H1 (cell line): ENCODE data around the gene R3HDM2. TPM values are rescaled to one million over a fixed set of nuclear protein-coding genes. Genes with fewer than 3 reads are reported as not detected.

Source experiments
- CTCF ChIA-PET: fragments of 300-600 bp; sonication (Branson Sonifier 250); formaldehyde crosslinking; loops from one replicate; lab custom pipeline; 2021; ENCODE audit not compliant: partially characterized antibody; lab: Charles Lee
- POLR2A ChIA-PET: fragments of 300-600 bp; sonication (Branson Sonifier 250); formaldehyde crosslinking; loops from one replicate; lab custom pipeline; 2021; ENCODE audit warnings: inconsistent platforms; ENCODE audit not compliant: partially characterized antibody; lab: Charles Lee
- DNase-seq, 2 experiments: peaks; one replicate each; pipeline versions ENCODE4 v3.0.0 to v3.0.0-alpha.2; 2010 to 2022; ENCODE audit warnings: low spot score in 2 of 2, low read depth in 1 of 2, mixed read lengths in 1 of 2
- FAIRE-seq: peaks from 2 replicates; lab custom pipeline; 2011; peaks lifted over from hg19 to GRCh38; lab: Jason Lieb, UNC
- H2AFZ ChIP-seq: 2 replicates; pipeline ENCODE4 v1.8.1; 2012; ENCODE audit warnings: low read length, inconsistent platforms
- H2AK5ac ChIP-seq: 2 replicates; pipeline ENCODE4 v1.6.1; 2013; ENCODE audit warnings: low read depth, low read length
- H2BK120ac ChIP-seq: replicated peaks from 2 replicates; pipeline ENCODE3; 2013; ENCODE audit warnings: low read depth, low read length, inconsistent platforms
- H2BK12ac ChIP-seq: 2 replicates; pipeline ENCODE4 v1.6.1; 2013; ENCODE audit warnings: low read depth, low read length
- H2BK15ac ChIP-seq: 2 replicates; pipeline ENCODE4 v1.6.1; 2013; ENCODE audit warnings: low read length
- H2BK20ac ChIP-seq: 2 replicates; pipeline ENCODE4 v1.6.1; 2013; ENCODE audit warnings: low read length
- H2BK5ac ChIP-seq: 2 replicates; pipeline ENCODE4 v1.6.1; 2013; ENCODE audit warnings: low read depth, low read length
- H3K14ac ChIP-seq: 2 replicates; pipeline ENCODE4 v1.6.1; 2013; ENCODE audit warnings: inconsistent platforms; ENCODE audit not compliant: insufficient read length
- H3K18ac ChIP-seq: 2 replicates; pipeline ENCODE4 v1.6.1; 2013; ENCODE audit warnings: low read length; ENCODE audit errors: extremely low read depth
- H3K23ac ChIP-seq: 2 replicates; pipeline ENCODE4 v1.6.1; 2013; ENCODE audit warnings: inconsistent platforms; ENCODE audit not compliant: insufficient read length
- H3K23me2 ChIP-seq: 2 replicates; pipeline ENCODE4 v1.6.1; 2013; ENCODE audit warnings: low read depth, low read length
- H3K27ac ChIP-seq: 2 replicates; pipeline ENCODE4 v1.6.1; 2011; ENCODE audit warnings: low read depth, low read length, inconsistent platforms
- H3K27me3 ChIP-seq, 4 experiments: replicated peaks in 1 of 4; 1 replicate in 1 of 4; 2 replicates in 3 of 4; pipeline versions ENCODE4 v1.6.1 to v1.8.1; 2011 to 2013; ENCODE audit warnings: low read length in 3 of 4, mild to moderate bottlenecking in 3 of 4, inconsistent platforms in 2 of 4, mixed read lengths in 2 of 4, moderate library complexity in 1 of 4; ENCODE audit not compliant: control insufficient read depth in 3 of 4, insufficient read depth in 3 of 4; ENCODE audit errors: extremely low read depth in 1 of 4
- H3K36me3 ChIP-seq, 4 experiments: 2 replicates each; pipeline versions ENCODE4 v1.6.1 to v1.8.1; 2011 to 2013; ENCODE audit warnings: mild to moderate bottlenecking in 4 of 4, low read length in 3 of 4, moderate library complexity in 2 of 4, control low read depth in 1 of 4, inconsistent platforms in 1 of 4; ENCODE audit not compliant: insufficient read depth in 4 of 4, control insufficient read depth in 2 of 4
- H3K4ac ChIP-seq: replicated peaks from 2 replicates; pipeline ENCODE3; 2013; ENCODE audit warnings: low read length, low read depth, mixed read lengths, inconsistent platforms; ENCODE audit not compliant: insufficient read length
- H3K4me1 ChIP-seq, 4 experiments: replicated peaks in 1 of 4; 1 replicate in 1 of 4; 2 replicates in 3 of 4; pipeline versions ENCODE4 v1.6.1 to v1.8.1; 2011 to 2013; ENCODE audit warnings: low read length in 3 of 4, inconsistent platforms in 2 of 4, mixed read lengths in 1 of 4; ENCODE audit not compliant: insufficient read depth in 4 of 4, control insufficient read depth in 3 of 4
- H3K4me2 ChIP-seq, 2 experiments: 2 replicates each; pipeline versions ENCODE4 v1.6.1 to v1.8.1; 2011 to 2013; ENCODE audit warnings: low read depth in 2 of 2, low read length in 2 of 2, control low read depth in 1 of 2, inconsistent platforms in 1 of 2, mild to moderate bottlenecking in 1 of 2; ENCODE audit not compliant: insufficient read depth in 1 of 2
- H3K4me3 ChIP-seq, 4 experiments: fragments of 200-600, 300-600 bp in 1 of 4; sonication (generic), shearing (Covaris generic), sonication (Bioruptor Twin) in 1 of 4; 2 replicates each; pipeline versions ENCODE4 v1.5.1 to v1.8.1; 2011 to 2016; ENCODE audit warnings: low read length in 4 of 4, low read depth in 3 of 4, control low read depth in 2 of 4, inconsistent platforms in 2 of 4, mild to moderate bottlenecking in 2 of 4, mixed read lengths in 1 of 4, moderate library complexity in 1 of 4; ENCODE audit not compliant: insufficient read depth in 2 of 4; ENCODE audit errors: extremely low read depth in 1 of 4
- H3K56ac ChIP-seq: replicated peaks from 2 replicates; pipeline ENCODE3; 2013; ENCODE audit warnings: low read depth, mild to moderate bottlenecking, mixed read lengths, low read length, inconsistent platforms; ENCODE audit not compliant: insufficient read length
- H3K79me1 ChIP-seq: 2 replicates; pipeline ENCODE4 v1.6.1; 2013; ENCODE audit warnings: low read depth, low read length, control low read depth
- H3K79me2 ChIP-seq, 2 experiments: 2 replicates each; pipeline versions ENCODE4 v1.6.1 to v1.8.1; 2012 to 2013; ENCODE audit warnings: low read length in 2 of 2, mild to moderate bottlenecking in 2 of 2, inconsistent platforms in 1 of 2; ENCODE audit not compliant: insufficient read depth in 2 of 2, control insufficient read depth in 1 of 2
- H3K9ac ChIP-seq, 4 experiments: replicated peaks in 1 of 4; 1 replicate in 1 of 4; 2 replicates in 3 of 4; pipeline versions ENCODE4 v1.6.1 to v1.8.1; 2011 to 2013; ENCODE audit warnings: low read depth in 3 of 4, low read length in 3 of 4, control low read depth in 2 of 4, mild to moderate bottlenecking in 2 of 4, moderate library complexity in 2 of 4, inconsistent platforms in 1 of 4; ENCODE audit errors: extremely low read depth in 1 of 4
- H3K9me3 ChIP-seq, 2 experiments: 2 replicates each; pipeline versions ENCODE4 v1.6.1 to v1.8.1; 2012 to 2013; ENCODE audit warnings: mild to moderate bottlenecking in 2 of 2, moderate library complexity in 2 of 2, control low read depth in 1 of 2, inconsistent platforms in 1 of 2, low read depth in 1 of 2, low read length in 1 of 2, mixed read lengths in 1 of 2; ENCODE audit not compliant: insufficient read depth in 2 of 2
- H4K20me1 ChIP-seq, 2 experiments: replicated peaks in 1 of 2; 2 replicates each; pipeline versions ENCODE3 to v1.8.1; 2011 to 2013; ENCODE audit warnings: inconsistent platforms in 2 of 2, low read length in 2 of 2, mild to moderate bottlenecking in 1 of 2; ENCODE audit not compliant: insufficient read depth in 2 of 2, control insufficient read depth in 1 of 2
- H4K5ac ChIP-seq: 2 replicates; pipeline ENCODE4 v1.6.1; 2013; ENCODE audit warnings: low read length, low read depth, mixed read lengths, inconsistent platforms; ENCODE audit not compliant: insufficient read length
- H4K8ac ChIP-seq: 2 replicates; pipeline ENCODE4 v1.8.0; 2013; ENCODE audit warnings: mild to moderate bottlenecking, moderate library complexity, low read length, inconsistent platforms; ENCODE audit not compliant: insufficient read depth; ENCODE audit errors: extremely low read depth
- H4K91ac ChIP-seq: replicated peaks from 2 replicates; pipeline ENCODE3; 2013; ENCODE audit warnings: low read length, mixed read lengths, inconsistent platforms; ENCODE audit not compliant: insufficient read length
- BACH1 ChIP-seq: IDR thresholded peaks from 2 replicates; pipeline ENCODE4 v1.6.1; 2012; ENCODE audit warnings: low read length, improper control_type of control experiment
- BCL11A ChIP-seq, 2 experiments: IDR thresholded peaks; one replicate each; pipeline ENCODE4 v1.6.1; 2011; ENCODE audit warnings: low read depth in 2 of 2, low read length in 2 of 2, mild to moderate bottlenecking in 2 of 2
- JUN ChIP-seq: IDR thresholded peaks from 2 replicates; pipeline ENCODE4 v1.6.1; 2011; ENCODE audit warnings: low read depth, mild to moderate bottlenecking, improper control_type of control experiment, low read length
- NRF1 ChIP-seq: IDR thresholded peaks from 2 replicates; pipeline ENCODE4 v1.6.1; 2011; ENCODE audit warnings: mild to moderate bottlenecking, low read depth, low read length, improper control_type of control experiment
- SIN3A ChIP-seq, 2 experiments: IDR thresholded peaks in 1 of 2; conservative IDR thresholded peaks in 1 of 2; 2 replicates each; pipeline ENCODE4 v1.6.1; 2011 to 2012; ENCODE audit warnings: low read length in 2 of 2, improper control_type of control experiment in 1 of 2, low read depth in 1 of 2, mild to moderate bottlenecking in 1 of 2
- SIRT6 ChIP-seq: IDR thresholded peaks from one replicate; pipeline ENCODE4 v1.7.1; 2012; ENCODE audit warnings: low read length, inconsistent platforms
- TBP ChIP-seq: IDR thresholded peaks from 2 replicates; pipeline ENCODE4 v1.6.1; 2011; ENCODE audit warnings: low read depth, low read length, improper control_type of control experiment
- ZNF274 ChIP-seq: IDR thresholded peaks from 2 replicates; pipeline ENCODE4 v1.7.0; 2012; ENCODE audit warnings: low read length, borderline replicate concordance; ENCODE audit errors: extremely low read depth
- WGBS, 2 experiments: shearing (Covaris generic) in 1 of 2; methylation state at CpG; one replicate each; pipeline versions ENCODE4 v1.1.6 to v1.1.7; 2013 to 2015; ENCODE audit warnings: low lambda C conversion rate in 2 of 2, mixed read lengths in 2 of 2, inconsistent platforms in 1 of 2, low coverage in 1 of 2, missing lambda C conversion rate in 1 of 2; ENCODE audit not compliant: insufficient replicate concordance in 2 of 2, insufficient coverage in 1 of 2, insufficient read length in 1 of 2; ENCODE audit errors: extremely low coverage in 1 of 2, missing lambda C conversion rate in 1 of 2; 5-methylcytosine and 5-hydroxymethylcytosine counted together
- polyA plus RNA-seq, 7 experiments: library from polyadenylated mRNA; depleted of rRNA in 3 of 7; stranded (reverse) in 5 of 7; unstranded in 2 of 7; fragments of >200 nt in 5 of 7; fragments of 200-250 nt in 2 of 7; gene quantifications; 1 replicate in 5 of 7; 2 replicates in 1 of 7; 4 replicates in 1 of 7; pipeline versions ENCODE4 v1.2.1 to v1.2.3, GENCODE V29; 2011 to 2013; ENCODE audit warnings: missing spikeins in 2 of 7, mixed read lengths in 2 of 7
- total RNA-seq: library from RNA; stranded (reverse); fragmentation: NEBNext Ultra II Directional; extraction: Animal tissue kit (Norgen Biotek cat#: 25700); gene quantifications from 2 replicates; pipeline ENCODE4 v1.2.1, GENCODE V29; 2021
- TF ChIP-seq, protein P1 (sequence below): IDR thresholded peaks from 2 replicates; pipeline ENCODE4 v1.6.1; 2012; ENCODE audit warnings: inconsistent platforms

The R3HDM2 gene
- total and polyA plus RNA-seq, 2 of the 8 experiments (the other 6 are each of a cell fraction or from before 2014, with no cell fraction given): 25.6 to 27.0 TPM

DNA sequence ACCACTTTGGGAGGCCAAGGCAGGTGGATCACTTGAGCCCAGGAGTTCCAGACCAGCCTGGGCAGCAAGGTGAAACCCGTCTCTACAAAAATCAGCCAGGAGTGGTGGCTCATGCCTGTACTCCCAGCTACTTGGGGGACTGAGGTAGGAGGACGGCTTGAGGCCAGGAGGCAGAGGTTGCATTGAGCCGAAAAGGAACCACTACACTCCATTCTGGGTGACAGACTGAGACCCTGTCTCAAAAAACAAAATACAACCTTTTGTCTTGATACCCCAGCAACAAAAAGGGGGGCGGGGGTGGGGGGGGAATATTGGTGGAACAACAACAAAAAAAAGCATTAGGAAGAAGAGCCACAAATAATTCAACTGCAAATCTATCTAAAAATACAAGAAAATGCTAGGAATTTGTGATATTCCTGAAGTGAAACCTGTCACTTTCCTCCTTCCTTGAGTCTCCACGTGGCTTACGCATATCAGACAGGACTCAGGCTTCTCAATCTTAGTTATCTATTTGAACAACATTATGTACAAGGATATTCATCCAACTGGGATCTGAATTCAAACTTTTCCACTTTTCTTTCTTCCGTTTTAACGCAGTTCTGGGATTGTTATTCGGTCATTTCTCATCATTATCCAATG is 1.3 kb downstream of the R3HDM2 start:
- no peak for DNase-seq
- CTCF ChIA-PET: interaction anchor here (0.9 to 2.9 kb wide), 8 partner anchors 13 to 86 kb away, joined by 3 to 16 read pairs (median 3); no protein-coding TSS in a partner anchor
- no peak for FAIRE-seq

More for the DNA sequence above, 1.3 kb downstream of the R3HDM2 start:
- Histone ChIP-seq H3K9ac (peak overlapping the region; percentile 46 to 97 (median 56); a peak in 4 of 7 replicates), H4K91ac (no peak overlapping the region), H3K18ac (no peak overlapping the region), H3K27ac (0 out of 2 replicates have a peak overlapping the region, but pooled peaks have one; percentile 81), H3K4me3 (peak overlapping the region; percentile 55 to 73 (median 70)), H2AFZ (no peak overlapping the region), H3K23ac (no peak overlapping the region), H3K79me2 (peaks cover 0 to 14% of the 10 kb centered on the region in 2 experiments; a peak in 2 of 4 replicates), H2AK5ac (peak overlapping the region; percentile 94), H3K79me1 (peaks cover 3% of the 10 kb centered on the region), H4K5ac (no peak overlapping the region), H3K27me3 (no peaks in the 10 kb centered on the region), H2BK12ac (peak overlapping the region; percentile 83; the same call in 1 of the 2 replicates), H2BK20ac (no peak overlapping the region), H2BK15ac (peak overlapping the region; percentile 67; the same call in 1 of the 2 replicates), H3K4me1 (peaks cover 0 to 5% (median 2%) of the 10 kb centered on the region in 4 experiments; a peak in 5 of 7 replicates), H2BK5ac (0 out of 2 replicates have a peak overlapping the region, but pooled peaks have one; percentile 40), H3K14ac (no peak overlapping the region), H2BK120ac (no peak overlapping the region), H3K56ac (no peak overlapping the region), H4K8ac (no peak overlapping the region), H3K4ac (no peak overlapping the region), H3K4me2 (peak overlapping the region; percentile 59 to 91), H4K20me1 (peaks cover 0 to 1% of the 10 kb centered on the region in 2 experiments), H3K23me2 (peaks cover 3% of the 10 kb centered on the region; the same call in 1 of the 2 replicates), H3K9me3 (no peaks in the 10 kb centered on the region), H3K36me3 (no peaks in the 10 kb centered on the region)
- TF ChIP-seq NRF1: no peak
- TF ChIP-seq BACH1: no peak
- no peak for TF ChIP-seq JUN
- TF ChIP-seq BCL11A (IDR thresholded peaks at IDR 0.05; ENCODE audit: low read depth in 2 of 2, low read length in 2 of 2): no peak
- no peak for TF ChIP-seq TBP
- no peak for TF ChIP-seq SIRT6
- TF ChIP-seq SIN3A (conservative IDR thresholded peaks at IDR 0.05 in 1 of 2, IDR thresholded peaks at IDR 0.05 in 1 of 2; ENCODE audit: low read depth in 1 of 2, low read length in 2 of 2): peak in 1 of 2 experiments; percentile 68; a peak in 2 of 4 replicates
- no peak for TF ChIP-seq ZNF274
- TF ChIP-seq, protein P1, sequence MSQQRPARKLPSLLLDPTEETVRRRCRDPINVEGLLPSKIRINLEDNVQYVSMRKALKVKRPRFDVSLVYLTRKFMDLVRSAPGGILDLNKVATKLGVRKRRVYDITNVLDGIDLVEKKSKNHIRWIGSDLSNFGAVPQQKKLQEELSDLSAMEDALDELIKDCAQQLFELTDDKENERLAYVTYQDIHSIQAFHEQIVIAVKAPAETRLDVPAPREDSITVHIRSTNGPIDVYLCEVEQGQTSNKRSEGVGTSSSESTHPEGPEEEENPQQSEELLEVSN: no peak
- POLR2A ChIA-PET: interaction anchor here (0.7 to 13.2 kb wide), 20 partner anchors 8 to 199 kb away, joined by 3 to 168 read pairs (median 4); partner anchors contain the start of genes INHBE and SHMT2
- WGBS, 2 experiments: 51% methylated on average over 9 of the region's 9 CpGs; no CpG with 5 or more reads in 1 of the 2 experiments
